Measurements from ENCODE around the gene DENR.

Gene DENR

GRCh38 chr12:122820138-122820537, 67.5 kb downstream of the DENR start:
- DNase-seq (ENCODE audit: low read depth, low spot score), result no peak

Measured in activated naive CD8-positive, alpha-beta T cell treated with anti-CD3 and anti-CD28 coated beads, Interleukin-2, amount 50 U/mL, for 16 hours (primary cell).